GM12801 (cell line): ENCODE results near the gene AP2S1.

Experiments
- CTCF ChIP-seq: IDR thresholded peaks from one replicate; pipeline ENCODE4 v1.5.1; 2011; ENCODE audit warnings: control low read depth; ENCODE audit not compliant: insufficient read length; ENCODE audit errors: extremely low read depth

Gene AP2S1

GRCh38 chr19:46842791-46843190 lies 7.9 kb downstream of the AP2S1 start:
- no peak for TF ChIP-seq CTCF

- no peak for TF ChIP-seq CTCF
These were observed 9.1 kb downstream of the AP2S1 start for GRCh38 chr19:46841458-46842083.

GRCh38 chr19:46840498-46840942 lies 10.1 kb downstream of the AP2S1 start:
- peak; percentile 34 for TF ChIP-seq CTCF

GRCh38 chr19:46839752-46840497 lies 10.7 kb downstream of the AP2S1 start:
- no peak for TF ChIP-seq CTCF

- TF ChIP-seq CTCF = no peak
These were observed 12.5 kb downstream of the AP2S1 start for GRCh38 chr19:46838160-46838559.

GRCh38 chr19:46834984-46835383 lies 15.7 kb downstream of the AP2S1 start:
- TF ChIP-seq CTCF = no peak

- no peak for TF ChIP-seq CTCF
These were observed 16.5 kb downstream of the AP2S1 start for GRCh38 chr19:46834121-46834520.
